Activated CD8-positive, alpha-beta memory T cell treated with anti-CD3 and anti-CD28 coated beads, Interleukin-2, amount 50 U/mL, for 1 hour (primary cell): ENCODE measurements around the gene DNAAF1.

Source experiments
- DNase-seq: peaks from one replicate; pipeline ENCODE4 v3.0.0-alpha.2; 2020; ENCODE audit errors: extremely low read depth

The DNAAF1 gene

DNA sequence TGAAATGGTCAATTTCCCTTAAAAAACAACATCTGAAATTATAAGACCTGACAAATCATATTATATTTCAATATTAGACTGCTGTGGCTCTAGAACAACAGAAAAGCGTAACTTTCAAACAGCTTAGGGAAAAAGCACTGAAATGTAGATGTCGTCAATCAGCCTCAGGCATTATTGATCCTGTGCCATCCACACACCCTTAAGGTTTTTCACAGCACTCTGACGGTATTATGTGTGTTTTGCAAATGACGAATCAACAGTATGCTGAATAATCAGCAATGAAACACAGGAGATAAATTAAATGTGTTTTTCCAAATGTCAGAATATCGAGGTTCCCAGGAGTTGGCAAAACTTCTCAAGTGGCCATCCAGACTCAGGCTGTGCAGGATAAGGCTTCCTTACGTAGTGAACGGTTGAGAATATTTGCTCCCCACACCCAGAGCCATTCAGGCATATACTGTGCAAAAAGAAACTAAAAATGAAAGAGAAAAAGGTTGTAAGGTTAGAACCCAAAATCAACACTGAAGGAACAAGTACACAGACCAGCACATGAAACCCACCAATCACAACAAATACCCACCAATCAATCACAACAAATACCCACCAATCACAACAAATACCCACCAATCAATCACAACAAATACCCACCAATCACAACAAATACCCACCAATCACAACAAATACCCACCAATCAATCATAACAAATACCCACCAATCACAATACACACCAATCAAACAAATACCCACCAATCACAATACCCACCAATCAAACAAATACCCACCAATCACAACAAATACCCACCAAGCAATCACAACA is 20.6 kb upstream of the DNAAF1 start:
- DNase-seq = no peak

- DNase-seq = no peak
Observed at GRCh38 chr16:84131117-84131516, 14.0 kb upstream of the DNAAF1 start.

- DNase-seq = no peak
Observed at GRCh38 chr16:84132527-84133285, 12.4 kb upstream of the DNAAF1 start.

GRCh38 chr16:84136331-84137125 is 8.6 kb upstream of the DNAAF1 start:
- DNase-seq = no peak

DNA sequence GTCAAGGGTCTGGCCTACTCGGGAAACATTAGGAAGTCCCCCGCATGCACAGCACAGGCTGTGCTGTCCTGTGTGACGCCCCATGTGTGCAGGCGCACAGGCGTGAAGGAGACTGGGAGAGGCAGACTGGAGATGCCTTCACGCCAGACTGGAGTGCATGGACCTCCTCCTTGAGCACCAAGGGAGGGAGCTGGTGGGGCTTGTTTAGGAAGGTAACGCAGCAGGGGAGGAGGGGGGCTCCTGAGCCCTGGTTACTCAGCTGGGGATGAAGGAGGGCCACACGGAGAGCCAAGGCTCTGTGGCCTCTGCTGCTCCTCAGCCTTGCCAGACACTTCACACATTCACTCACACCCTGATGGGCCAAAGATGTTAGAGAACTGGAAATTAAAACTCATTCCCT is 7.8 kb upstream of the DNAAF1 start:
- DNase-seq = no peak

DNA sequence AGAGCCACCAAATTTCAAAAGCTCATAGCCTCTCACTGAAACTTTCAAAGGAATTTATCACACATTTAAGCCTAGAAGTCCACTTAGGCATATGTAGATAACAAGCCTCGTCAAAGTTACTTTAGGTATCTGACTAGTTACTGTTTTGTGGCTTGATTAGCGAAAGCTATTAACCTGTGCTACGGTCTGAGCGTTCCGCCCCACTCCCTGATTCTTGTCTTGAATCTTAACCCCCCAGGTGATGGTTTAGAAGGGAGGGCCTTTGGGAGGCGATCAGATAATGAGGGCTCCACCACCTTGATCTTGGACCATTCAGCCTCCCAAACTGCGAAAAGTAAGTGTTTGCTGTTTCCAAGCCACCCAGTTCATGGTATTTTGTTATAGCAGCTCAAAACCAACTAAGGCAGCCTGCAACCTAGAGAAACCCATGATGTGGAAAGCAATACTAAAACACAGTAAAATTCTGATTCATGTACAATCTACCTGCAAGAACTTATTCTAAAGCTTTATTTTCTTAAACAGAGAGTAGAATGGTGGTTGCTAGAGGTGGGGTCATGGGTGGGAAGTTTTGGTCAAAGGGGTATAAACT is 7.2 kb upstream of the DNAAF1 start:
- no peak for DNase-seq

DNA sequence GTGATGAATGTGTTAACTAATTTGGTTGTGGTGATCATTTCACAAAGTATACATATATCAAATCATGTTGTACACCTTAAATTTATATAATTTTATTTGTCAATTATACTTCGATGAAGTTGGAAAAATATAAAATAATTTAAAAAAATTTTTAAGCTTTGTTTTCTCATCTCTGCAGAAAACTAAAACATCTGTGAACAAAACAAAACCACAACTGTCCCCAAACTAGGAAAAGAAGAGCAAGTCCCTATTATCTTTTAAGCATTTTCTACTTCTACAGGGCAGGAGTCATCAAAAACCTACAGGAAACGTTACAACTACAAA is 6.6 kb upstream of the DNAAF1 start:
- no peak for DNase-seq

DNA sequence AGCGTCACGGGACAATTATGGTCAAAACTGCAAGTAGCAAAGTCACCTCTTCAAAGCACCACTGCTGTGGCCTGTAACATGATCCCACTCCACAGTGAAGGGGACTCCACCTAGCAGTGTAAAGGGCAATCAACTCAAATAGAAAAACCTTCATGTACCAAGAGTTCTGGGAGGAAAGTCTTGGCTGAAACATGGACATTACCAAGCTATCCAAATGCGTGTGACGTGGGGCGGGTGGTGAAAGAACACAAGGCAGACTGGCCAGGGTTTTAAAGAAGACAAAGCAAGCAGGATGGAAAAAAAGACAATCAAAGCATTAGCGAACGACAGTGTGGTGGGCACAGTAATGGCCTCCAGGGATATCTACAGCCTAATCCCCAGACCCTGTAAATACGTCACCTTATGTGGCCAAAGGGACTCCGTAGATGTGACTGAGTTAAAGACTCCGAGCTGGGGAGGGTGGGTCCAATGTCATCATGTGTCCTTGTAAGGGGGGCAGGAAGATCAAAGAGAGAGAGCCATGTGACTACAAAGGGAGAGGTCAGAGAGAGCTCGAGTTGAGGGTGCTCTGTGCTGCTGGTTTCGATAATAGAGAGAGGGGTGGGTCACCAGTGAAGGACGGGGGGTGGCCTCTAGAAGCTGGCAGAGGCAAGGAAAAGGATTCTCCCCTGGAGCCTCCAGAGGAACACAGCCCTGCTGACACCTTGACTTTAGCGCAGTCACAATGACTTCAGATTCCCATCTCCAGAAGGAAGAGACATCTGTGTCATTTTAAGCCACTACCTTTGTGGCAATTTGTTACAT is 6.1 kb upstream of the DNAAF1 start:
- DNase-seq = no peak

DNA sequence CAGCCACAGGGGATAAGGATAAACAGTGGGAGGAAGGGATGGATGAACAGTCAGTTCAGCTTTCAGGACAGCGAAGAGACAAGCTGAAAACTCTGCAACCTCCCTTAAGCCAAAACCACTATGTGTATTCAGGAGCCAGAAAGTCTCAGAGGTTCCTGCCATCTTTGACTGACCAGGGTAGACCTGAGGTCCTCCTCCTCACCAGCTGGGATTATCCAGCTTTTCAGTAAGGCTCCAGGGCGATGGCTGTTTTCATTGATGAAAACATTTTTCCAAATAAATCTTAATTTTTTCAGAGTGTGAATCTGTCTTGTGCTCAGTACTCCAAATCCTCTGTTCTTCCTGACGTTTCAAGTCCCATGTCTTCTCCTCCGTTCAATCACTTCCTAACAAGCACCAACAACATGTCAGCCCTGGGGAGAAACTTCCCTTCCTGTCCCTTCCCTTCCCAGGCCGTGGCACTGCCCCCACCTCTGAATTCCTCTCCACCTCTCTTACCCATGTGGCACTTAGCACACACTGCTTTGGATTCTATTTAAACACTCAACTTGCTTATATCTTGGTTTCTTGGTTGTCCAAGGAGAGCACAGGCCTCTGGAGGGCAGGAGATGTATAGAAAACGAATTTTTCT is 5.4 kb upstream of the DNAAF1 start:
- no peak for DNase-seq

- no peak for DNase-seq
Observed at GRCh38 chr16:84141143-84141670, 3.9 kb upstream of the DNAAF1 start.

- no peak for DNase-seq
Observed at GRCh38 chr16:84143081-84143480, 2.0 kb upstream of the DNAAF1 start.

DNA sequence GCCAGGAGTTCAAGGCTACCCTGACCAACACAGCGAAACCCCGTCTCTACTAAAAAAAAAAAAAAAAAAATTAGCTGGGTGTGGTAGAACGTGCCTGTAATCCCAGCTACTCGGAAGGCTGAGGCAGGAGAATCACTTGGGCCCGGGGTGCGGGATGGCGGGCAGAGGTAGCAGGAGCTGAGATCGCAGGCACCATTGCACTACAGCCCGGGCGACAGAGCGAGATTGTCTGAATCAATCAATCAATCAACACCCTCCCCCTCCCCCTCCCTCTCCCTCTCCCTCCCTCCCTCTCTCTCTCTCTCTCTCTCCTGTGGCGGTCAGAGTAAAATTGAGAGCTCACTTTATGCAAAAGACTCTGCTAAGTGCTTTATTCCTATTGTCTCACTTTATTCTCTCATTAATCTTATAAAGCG is 1.3 kb upstream of the DNAAF1 start:
- no peak for DNase-seq

DNA sequence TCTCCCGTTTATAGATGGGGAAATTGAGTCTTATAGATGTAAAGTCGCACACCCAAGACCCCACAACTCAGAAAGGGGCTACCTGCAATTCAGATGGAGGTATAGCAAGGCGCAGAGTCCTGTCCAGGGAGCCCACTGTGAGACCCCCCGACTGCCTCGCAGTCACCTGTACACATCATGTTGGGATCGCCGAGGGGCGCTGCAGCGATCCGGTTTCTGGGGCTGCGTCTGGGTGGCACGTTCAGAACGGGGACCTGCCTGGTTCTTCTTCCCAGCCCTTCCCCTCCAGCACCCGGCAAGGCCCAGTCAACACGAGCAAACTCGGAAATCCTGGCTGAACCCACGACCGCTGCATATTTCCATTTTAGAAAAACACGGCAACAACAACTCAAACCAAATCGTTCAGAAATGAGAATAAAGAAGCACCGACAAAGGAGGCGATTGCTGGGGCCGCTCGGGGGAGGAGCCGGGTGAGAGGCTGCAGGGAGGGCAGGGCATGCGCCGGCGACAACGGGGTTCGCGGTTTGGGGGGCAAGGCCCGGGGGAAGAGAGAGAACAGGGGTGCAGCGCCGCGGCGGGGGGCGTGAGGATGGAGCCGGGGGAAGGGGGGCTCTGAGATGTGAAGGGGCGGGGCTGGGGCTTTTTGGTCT is 774 bp upstream of the DNAAF1 start:
- DNase-seq = no peak

- DNase-seq = no peak
Observed at GRCh38 chr16:84150926-84151325, 5.8 kb downstream of the DNAAF1 start.

DNA sequence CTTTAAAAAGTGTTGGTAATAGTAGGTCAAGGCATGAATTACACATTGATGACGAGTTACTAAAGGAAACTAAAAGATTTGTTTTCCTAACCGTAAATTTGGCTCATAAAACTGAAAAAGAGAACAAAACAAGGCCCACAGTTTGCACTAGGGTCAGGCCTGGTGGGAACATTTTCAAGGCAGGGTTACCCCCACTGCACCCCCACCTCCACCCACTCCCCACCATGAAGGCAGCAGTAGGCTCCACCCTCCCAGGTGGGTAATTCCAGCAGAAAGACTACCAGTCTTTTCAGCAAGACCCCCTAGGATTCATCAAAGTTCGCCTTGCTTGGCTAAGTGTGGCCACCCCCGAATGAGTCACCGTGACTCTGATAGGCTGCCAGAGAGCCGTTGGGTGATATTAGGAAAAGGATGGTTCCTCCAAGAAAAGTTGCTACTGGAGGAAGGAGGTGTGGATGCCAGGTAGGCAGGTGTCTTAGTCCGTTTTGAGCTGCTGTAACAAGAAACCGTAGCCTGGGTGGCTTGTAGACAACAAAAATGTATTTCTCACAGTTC is 8.6 kb downstream of the DNAAF1 start:
- DNase-seq = no peak

DNA sequence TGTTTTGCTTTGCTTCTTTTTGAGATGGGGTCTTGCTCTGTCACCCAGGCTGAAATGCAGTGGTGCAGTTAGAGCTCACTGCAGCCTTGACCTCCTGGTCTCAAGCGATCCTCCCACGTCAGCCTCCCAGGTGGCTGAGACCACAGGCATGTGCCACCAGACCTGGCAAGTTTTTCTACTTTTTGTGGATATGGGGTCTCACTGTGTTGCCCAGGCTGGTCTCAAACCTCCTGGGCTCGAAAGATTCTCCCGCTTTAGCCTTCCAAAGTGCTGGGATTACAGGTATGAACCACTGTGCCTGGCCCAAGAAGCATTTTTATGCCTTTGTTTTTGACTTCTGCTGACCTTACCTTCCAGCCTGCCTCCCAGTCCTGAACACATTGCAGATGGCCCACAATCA is 10.1 kb downstream of the DNAAF1 start:
- DNase-seq = no peak

DNA sequence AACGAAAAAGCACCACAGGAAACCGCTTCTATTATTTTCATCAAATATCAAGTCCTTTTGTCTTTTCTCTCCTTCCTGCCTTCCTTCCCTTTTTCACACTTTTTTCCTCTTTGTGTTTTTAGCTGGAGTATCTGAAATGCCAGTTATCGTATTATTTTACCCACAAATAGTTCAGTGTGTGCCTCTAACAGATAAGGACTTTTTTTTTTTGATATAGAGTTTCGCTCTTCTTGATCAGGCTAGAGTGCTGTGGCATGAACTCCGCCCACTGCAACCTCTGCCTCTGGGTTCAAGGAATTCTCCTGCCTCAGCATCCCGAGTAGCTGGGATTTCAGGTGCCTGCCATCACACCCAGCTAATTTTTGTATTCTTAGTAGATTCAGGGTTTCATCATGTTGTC is 10.7 kb downstream of the DNAAF1 start:
- DNase-seq = no peak

- DNase-seq = no peak
Observed at GRCh38 chr16:84156342-84156784, 11.3 kb downstream of the DNAAF1 start.

DNA sequence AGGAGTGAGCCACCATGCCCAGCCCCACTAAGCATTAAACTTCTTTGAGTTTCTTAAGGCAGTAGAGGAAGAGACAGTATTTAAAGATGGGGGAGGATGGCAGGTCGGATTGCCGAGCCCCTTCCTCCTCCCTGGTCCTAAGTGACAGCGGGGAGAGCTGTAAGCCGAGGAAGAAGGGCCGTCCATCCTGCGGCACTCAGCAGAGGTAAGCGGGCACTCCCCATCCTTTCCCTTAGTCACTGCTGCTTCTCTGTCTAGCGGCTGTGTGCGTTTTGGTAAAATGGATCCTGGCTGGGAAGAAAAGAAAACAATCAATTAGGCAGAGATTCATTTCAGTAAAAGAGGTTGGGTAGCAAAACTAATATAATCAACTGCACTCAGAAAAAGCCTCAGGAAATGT is 13.9 kb downstream of the DNAAF1 start:
- no peak for DNase-seq

DNA sequence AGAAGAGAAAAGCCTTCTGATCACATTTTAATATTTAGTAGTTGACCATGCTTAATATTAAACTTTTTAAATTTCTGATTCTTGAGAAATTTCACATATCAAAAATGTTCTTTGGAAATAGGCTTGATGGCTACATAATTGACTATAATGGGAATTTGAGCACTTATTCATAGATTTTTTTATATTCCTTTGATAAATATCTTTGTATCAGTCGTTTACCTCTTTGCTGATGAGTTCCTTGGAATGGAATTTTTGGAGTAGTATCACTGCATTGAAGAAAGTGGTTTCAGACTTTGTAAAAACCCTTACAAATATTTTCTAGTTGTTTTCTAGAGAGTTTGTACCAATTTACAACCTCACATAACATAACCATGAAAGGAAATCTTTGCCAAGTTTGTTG is 14.7 kb downstream of the DNAAF1 start:
- no peak for DNase-seq
